GM23338 (cell line): ENCODE measurements around the gene PAXX.

ENCODE experiments used
- CREB1 ChIP-seq: fragments of 250-450 bp; sonication (Bioruptor Pico); IDR thresholded peaks from 2 replicates; pipeline ENCODE4 v1.5.0; 2020; ENCODE audit warnings: low read depth, mild to moderate bottlenecking, moderate library complexity
- EZH2 ChIP-seq: fragments of 200-600 bp; sonication (generic); IDR thresholded peaks from one replicate; pipeline ENCODE4 v1.8.0; 2017; ENCODE audit warnings: antibody characterized with exemption, mild to moderate bottlenecking, low read depth; ENCODE audit not compliant: unreplicated experiment
- EZH2phosphoT487 ChIP-seq: fragments of 200-600 bp; sonication (generic); IDR thresholded peaks from one replicate; pipeline ENCODE4 v1.8.1; 2018; ENCODE audit warnings: antibody characterized with exemption; ENCODE audit not compliant: unreplicated experiment
- JUNB ChIP-seq: IDR thresholded peaks from one replicate; pipeline ENCODE4 v1.6.1; 2016; ENCODE audit warnings: antibody characterized with exemption; ENCODE audit not compliant: unreplicated experiment
- NANOG ChIP-seq: IDR thresholded peaks from 2 replicates; pipeline ENCODE4 v1.6.1; 2016; ENCODE audit warnings: antibody characterized with exemption, borderline replicate concordance
- POLR2AphosphoS5 ChIP-seq: IDR thresholded peaks from 2 replicates; pipeline ENCODE4 v1.6.1; 2016; ENCODE audit warnings: antibody characterized with exemption, low read depth
- STAT1 ChIP-seq: IDR thresholded peaks from one replicate; pipeline ENCODE4 v1.6.1; 2016; ENCODE audit warnings: antibody characterized with exemption; ENCODE audit not compliant: unreplicated experiment
- ZNF114 ChIP-seq: fragments of 250-450 bp; sonication (Bioruptor Pico); IDR thresholded peaks from 2 replicates; pipeline ENCODE4 v1.5.0; 2020; ENCODE audit warnings: mild to moderate bottlenecking, moderate library complexity
- ZNF331 ChIP-seq: fragments of 250-450 bp; sonication (Bioruptor Pico); IDR thresholded peaks from 2 replicates; pipeline ENCODE4 v1.5.0; 2020; ENCODE audit warnings: low read depth, mild to moderate bottlenecking, moderate library complexity
- TF ChIP-seq, protein P1 (sequence below), 2 experiments: fragments of 200-600 bp in 1 of 2; sonication (generic) in 1 of 2; conservative IDR thresholded peaks; 2 replicates each; pipeline versions ENCODE4 v1.5.1 to v1.6.1; 2016 to 2017; ENCODE audit warnings: antibody characterized with exemption in 2 of 2, low read depth in 2 of 2, mild to moderate bottlenecking in 2 of 2, moderate library complexity in 1 of 2
- TF ChIP-seq, protein P2 (sequence below): IDR thresholded peaks from one replicate; pipeline ENCODE4 v1.6.1; 2018; ENCODE audit warnings: antibody characterized with exemption; ENCODE audit not compliant: unreplicated experiment
- TF ChIP-seq, protein P3 (sequence below): fragments of 250-450 bp; sonication (Bioruptor Pico); IDR thresholded peaks from 2 replicates; pipeline ENCODE4 v1.5.0; 2020; ENCODE audit warnings: mild to moderate bottlenecking, moderate library complexity
- TF ChIP-seq, protein P4 (sequence below): IDR thresholded peaks from 2 replicates; pipeline ENCODE4 v1.6.1; 2016; ENCODE audit warnings: antibody characterized with exemption

DNA sequence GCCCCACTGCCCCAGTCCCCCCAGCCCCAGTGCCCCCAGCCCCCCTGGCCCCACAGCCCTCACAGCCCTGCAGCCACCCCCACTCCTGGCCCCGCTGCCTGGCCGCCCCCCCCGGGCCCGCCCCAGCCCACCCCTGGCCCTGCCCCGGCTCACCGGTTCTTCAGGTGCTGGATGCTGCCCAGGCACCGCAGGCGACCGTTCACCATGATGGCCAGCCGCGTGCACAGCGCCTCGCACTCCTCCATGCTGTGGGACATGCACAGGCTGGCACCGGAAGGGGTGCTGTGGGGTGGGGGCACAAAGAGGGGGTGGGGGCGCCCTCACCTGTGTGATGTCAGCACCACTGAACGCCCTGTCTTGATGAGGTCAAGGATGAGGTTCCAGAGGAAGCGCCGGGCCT, 17.0 kb downstream of the PAXX start:
- TF ChIP-seq, protein P1, sequence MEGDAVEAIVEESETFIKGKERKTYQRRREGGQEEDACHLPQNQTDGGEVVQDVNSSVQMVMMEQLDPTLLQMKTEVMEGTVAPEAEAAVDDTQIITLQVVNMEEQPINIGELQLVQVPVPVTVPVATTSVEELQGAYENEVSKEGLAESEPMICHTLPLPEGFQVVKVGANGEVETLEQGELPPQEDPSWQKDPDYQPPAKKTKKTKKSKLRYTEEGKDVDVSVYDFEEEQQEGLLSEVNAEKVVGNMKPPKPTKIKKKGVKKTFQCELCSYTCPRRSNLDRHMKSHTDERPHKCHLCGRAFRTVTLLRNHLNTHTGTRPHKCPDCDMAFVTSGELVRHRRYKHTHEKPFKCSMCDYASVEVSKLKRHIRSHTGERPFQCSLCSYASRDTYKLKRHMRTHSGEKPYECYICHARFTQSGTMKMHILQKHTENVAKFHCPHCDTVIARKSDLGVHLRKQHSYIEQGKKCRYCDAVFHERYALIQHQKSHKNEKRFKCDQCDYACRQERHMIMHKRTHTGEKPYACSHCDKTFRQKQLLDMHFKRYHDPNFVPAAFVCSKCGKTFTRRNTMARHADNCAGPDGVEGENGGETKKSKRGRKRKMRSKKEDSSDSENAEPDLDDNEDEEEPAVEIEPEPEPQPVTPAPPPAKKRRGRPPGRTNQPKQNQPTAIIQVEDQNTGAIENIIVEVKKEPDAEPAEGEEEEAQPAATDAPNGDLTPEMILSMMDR (conservative IDR thresholded peaks at IDR 0.05; ENCODE audit: low read depth in 2 of 2) = no peak
- TF ChIP-seq EZH2 (no peak), JUNB (no peak), POLR2AphosphoS5 (no peak), EZH2phosphoT487 (no peak), CREB1 (CRISPR knock-in tag) (no peak), ZNF331 (CRISPR knock-in tag) (no peak), STAT1 (no peak), ZNF114 (no peak), NANOG (no peak)
- TF ChIP-seq, protein P2, sequence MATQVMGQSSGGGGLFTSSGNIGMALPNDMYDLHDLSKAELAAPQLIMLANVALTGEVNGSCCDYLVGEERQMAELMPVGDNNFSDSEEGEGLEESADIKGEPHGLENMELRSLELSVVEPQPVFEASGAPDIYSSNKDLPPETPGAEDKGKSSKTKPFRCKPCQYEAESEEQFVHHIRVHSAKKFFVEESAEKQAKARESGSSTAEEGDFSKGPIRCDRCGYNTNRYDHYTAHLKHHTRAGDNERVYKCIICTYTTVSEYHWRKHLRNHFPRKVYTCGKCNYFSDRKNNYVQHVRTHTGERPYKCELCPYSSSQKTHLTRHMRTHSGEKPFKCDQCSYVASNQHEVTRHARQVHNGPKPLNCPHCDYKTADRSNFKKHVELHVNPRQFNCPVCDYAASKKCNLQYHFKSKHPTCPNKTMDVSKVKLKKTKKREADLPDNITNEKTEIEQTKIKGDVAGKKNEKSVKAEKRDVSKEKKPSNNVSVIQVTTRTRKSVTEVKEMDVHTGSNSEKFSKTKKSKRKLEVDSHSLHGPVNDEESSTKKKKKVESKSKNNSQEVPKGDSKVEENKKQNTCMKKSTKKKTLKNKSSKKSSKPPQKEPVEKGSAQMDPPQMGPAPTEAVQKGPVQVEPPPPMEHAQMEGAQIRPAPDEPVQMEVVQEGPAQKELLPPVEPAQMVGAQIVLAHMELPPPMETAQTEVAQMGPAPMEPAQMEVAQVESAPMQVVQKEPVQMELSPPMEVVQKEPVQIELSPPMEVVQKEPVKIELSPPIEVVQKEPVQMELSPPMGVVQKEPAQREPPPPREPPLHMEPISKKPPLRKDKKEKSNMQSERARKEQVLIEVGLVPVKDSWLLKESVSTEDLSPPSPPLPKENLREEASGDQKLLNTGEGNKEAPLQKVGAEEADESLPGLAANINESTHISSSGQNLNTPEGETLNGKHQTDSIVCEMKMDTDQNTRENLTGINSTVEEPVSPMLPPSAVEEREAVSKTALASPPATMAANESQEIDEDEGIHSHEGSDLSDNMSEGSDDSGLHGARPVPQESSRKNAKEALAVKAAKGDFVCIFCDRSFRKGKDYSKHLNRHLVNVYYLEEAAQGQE = no peak
- TF ChIP-seq, protein P3, sequence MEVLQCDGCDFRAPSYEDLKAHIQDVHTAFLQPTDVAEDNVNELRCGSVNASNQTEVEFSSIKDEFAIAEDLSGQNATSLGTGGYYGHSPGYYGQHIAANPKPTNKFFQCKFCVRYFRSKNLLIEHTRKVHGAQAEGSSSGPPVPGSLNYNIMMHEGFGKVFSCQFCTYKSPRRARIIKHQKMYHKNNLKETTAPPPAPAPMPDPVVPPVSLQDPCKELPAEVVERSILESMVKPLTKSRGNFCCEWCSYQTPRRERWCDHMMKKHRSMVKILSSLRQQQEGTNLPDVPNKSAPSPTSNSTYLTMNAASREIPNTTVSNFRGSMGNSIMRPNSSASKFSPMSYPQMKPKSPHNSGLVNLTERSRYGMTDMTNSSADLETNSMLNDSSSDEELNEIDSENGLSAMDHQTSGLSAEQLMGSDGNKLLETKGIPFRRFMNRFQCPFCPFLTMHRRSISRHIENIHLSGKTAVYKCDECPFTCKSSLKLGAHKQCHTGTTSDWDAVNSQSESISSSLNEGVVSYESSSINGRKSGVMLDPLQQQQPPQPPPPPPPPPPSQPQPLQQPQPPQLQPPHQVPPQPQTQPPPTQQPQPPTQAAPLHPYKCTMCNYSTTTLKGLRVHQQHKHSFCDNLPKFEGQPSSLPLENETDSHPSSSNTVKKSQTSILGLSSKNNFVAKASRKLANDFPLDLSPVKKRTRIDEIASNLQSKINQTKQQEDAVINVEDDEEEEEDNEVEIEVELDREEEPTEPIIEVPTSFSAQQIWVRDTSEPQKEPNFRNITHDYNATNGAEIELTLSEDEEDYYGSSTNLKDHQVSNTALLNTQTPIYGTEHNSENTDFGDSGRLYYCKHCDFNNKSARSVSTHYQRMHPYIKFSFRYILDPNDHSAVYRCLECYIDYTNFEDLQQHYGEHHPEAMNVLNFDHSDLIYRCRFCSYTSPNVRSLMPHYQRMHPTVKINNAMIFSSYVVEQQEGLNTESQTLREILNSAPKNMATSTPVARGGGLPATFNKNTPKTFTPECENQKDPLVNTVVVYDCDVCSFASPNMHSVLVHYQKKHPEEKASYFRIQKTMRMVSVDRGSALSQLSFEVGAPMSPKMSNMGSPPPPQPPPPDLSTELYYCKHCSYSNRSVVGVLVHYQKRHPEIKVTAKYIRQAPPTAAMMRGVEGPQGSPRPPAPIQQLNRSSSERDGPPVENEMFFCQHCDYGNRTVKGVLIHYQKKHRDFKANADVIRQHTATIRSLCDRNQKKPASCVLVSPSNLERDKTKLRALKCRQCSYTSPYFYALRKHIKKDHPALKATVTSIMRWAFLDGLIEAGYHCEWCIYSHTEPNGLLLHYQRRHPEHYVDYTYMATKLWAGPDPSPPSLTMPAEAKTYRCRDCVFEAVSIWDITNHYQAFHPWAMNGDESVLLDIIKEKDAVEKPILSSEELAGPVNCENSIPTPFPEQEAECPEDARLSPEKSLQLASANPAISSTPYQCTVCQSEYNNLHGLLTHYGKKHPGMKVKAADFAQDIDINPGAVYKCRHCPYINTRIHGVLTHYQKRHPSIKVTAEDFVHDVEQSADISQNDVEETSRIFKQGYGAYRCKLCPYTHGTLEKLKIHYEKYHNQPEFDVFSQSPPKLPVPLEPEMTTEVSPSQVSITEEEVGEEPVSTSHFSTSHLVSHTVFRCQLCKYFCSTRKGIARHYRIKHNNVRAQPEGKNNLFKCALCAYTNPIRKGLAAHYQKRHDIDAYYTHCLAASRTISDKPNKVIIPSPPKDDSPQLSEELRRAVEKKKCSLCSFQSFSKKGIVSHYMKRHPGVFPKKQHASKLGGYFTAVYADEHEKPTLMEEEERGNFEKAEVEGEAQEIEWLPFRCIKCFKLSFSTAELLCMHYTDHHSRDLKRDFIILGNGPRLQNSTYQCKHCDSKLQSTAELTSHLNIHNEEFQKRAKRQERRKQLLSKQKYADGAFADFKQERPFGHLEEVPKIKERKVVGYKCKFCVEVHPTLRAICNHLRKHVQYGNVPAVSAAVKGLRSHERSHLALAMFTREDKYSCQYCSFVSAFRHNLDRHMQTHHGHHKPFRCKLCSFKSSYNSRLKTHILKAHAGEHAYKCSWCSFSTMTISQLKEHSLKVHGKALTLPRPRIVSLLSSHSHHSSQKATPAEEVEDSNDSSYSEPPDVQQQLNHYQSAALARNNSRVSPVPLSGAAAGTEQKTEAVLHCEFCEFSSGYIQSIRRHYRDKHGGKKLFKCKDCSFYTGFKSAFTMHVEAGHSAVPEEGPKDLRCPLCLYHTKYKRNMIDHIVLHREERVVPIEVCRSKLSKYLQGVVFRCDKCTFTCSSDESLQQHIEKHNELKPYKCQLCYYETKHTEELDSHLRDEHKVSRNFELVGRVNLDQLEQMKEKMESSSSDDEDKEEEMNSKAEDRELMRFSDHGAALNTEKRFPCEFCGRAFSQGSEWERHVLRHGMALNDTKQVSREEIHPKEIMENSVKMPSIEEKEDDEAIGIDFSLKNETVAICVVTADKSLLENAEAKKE = no peak
- TF ChIP-seq, protein P4, sequence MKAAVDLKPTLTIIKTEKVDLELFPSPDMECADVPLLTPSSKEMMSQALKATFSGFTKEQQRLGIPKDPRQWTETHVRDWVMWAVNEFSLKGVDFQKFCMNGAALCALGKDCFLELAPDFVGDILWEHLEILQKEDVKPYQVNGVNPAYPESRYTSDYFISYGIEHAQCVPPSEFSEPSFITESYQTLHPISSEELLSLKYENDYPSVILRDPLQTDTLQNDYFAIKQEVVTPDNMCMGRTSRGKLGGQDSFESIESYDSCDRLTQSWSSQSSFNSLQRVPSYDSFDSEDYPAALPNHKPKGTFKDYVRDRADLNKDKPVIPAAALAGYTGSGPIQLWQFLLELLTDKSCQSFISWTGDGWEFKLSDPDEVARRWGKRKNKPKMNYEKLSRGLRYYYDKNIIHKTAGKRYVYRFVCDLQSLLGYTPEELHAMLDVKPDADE = no peak
